ENCODE data around the gene ACP2. TPM values are rescaled to one million over a fixed set of nuclear protein-coding genes. Genes with fewer than 3 reads are reported as not detected.

The ACP2 gene
- total and polyA plus RNA-seq, 10 of the 15 experiments (the other 5 are each of a cell fraction or from before 2014, with no cell fraction given), result 0.98 to 11.7 (median 7.4) TPM

DNA sequence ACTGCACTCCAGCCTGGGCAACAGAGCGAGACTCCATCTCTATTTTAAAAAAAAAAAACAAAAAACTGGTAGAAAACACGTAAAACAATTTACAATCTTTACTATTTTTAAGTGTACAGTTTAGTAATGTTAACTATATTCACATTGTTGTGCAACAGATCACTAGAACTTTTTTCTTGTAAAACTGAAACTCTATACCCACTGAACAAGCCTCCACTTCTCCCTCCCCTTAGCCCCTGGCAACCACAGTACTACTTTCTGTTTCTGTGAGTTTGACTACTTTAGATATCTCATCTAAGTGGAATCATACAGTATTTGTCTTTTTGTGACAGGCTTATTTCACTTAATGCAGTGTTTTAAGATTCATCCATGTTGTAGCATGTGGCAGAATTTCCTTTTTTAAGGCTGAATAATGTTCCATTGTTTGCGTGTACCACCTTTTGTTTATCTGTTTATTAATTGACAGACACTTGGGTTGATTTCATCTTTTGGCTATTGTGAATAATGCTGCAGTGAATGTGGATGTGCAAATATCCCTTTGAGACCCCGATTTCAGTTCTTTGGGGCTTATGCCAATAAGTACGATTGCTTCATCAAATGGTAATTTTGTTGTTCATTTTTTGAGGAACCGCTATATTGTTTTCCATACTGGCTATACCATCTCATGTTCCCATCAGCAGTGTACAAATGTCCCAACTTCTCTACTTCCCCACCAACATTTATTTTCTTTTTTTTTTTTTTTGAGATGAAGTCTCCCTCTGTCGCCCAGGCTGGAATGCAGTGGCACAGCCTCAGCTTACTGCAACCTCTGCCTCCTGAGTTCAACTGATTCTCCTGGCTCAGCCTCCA lies 22.8 kb downstream of the ACP2 start:
- Histone ChIP-seq H3K9ac (ENCODE audit: control insufficient read depth, insufficient read depth, low read length) (no peak overlapping the region), H3K27ac (ENCODE audit: control insufficient read depth, insufficient read depth) (peak overlapping the region; percentile 15; the same call in 1 of the 2 replicates), H3K79me2 (ENCODE audit: control insufficient read depth, insufficient read depth, low read length) (peaks cover 8% of the 10 kb centered on the region), H3K36me3 (ENCODE audit: control insufficient read depth in 2 of 2, insufficient read depth in 2 of 2, low read length in 1 of 2) (peaks cover 1 to 9% of the 10 kb centered on the region in 2 experiments; a peak in 3 of 4 replicates), H3K27me3 (replicated peaks in 1 of 2; ENCODE audit: control insufficient read depth in 2 of 2, insufficient read depth in 2 of 2, low read length in 1 of 2) (no peaks in the 10 kb centered on the region), H4K20me1 (ENCODE audit: control insufficient read depth, insufficient read depth) (no peaks in the 10 kb centered on the region), H2AFZ (ENCODE audit: control insufficient read depth, low read depth, low read length) (no peak overlapping the region), H3K4me2 (ENCODE audit: control insufficient read depth, insufficient read depth) (peak overlapping the region; percentile 56; the same call in 1 of the 2 replicates), H3K4me1 (ENCODE audit: control insufficient read depth, insufficient read depth, low read length) (peaks cover 10% of the 10 kb centered on the region), H3K4me3 (peak overlapping the region; percentile 2; the same call in 1 of the 2 replicates), H3K9me3 (replicated peaks; ENCODE audit: control insufficient read depth, insufficient read depth, low read length) (no peaks in the 10 kb centered on the region)
- intact Hi-C loops (cut with micrococcal nuclease; ENCODE audit: unreplicated experiment) (no loop called here), in situ Hi-C loops (cut with MboI) (no loop called here)
- CTCF ChIA-PET, result interaction anchor here (0.6 to 2.7 kb wide), 5 partner anchors 11 to 33 kb away, joined by 3 to 8 read pairs (median 3); partner anchors contain the start of genes ACP2 and DDB2
- BruUV-seq (replicated peaks), result no TSS peak
- ATAC-seq (peak; percentile 99), FAIRE-seq (peak; percentile 92), DNase-seq (ENCODE audit: low read depth, low spot score) (peak; percentile 48)
- POLR2A ChIA-PET, result interaction anchor here (0.7 kb wide), 1 partner anchor 11 kb away, joined by 5 read pairs; no protein-coding TSS in a partner anchor
- RAD21 ChIA-PET (ENCODE audit: unreplicated experiment), result no interaction called here
- WGBS (ENCODE audit: insufficient coverage, insufficient replicate concordance, low lambda C conversion rate, missing lambda C conversion rate), result 68% methylated on average over 6 of the region's 7 CpGs
- SMC1A ChIA-PET (ENCODE audit: uncharacterized antibody, unreplicated experiment), result interaction anchor here (1.1 kb wide), 1 partner anchor 9 kb away, joined by 3 read pairs; no protein-coding TSS in a partner anchor
- TF ChIP-seq NBN (IDR thresholded peaks at IDR 0.05) (0 out of 2 replicates have a peak, but pooled peaks have one; percentile 42), POLR2AphosphoS5 (IDR thresholded peaks at IDR 0.05; ENCODE audit: low read length) (no peak), GATAD2B (conservative IDR thresholded peaks at IDR 0.05; ENCODE audit: low read depth) (no peak), TCF7 (IDR thresholded peaks at IDR 0.05; ENCODE audit: borderline replicate concordance) (no peak), KAT2A (conservative IDR thresholded peaks at IDR 0.05; ENCODE audit: control insufficient read depth, low read depth, low read length) (no peak), SIX5 (IDR thresholded peaks at IDR 0.05; ENCODE audit: low read depth, low read length, severe bottlenecking) (no peak), HCFC1 (IDR thresholded peaks at IDR 0.05; ENCODE audit: low read length) (no peak), SMC3 (IDR thresholded peaks at IDR 0.05; ENCODE audit: borderline replicate concordance, low read length) (no peak), ATF7 (IDR thresholded peaks at IDR 0.05; ENCODE audit: low read depth) (peak; percentile 11; the same call in 1 of the 2 replicates), STAT3 (IDR thresholded peaks at IDR 0.05; ENCODE audit: low read depth, low read length) (no peak), FOXM1 (IDR thresholded peaks at IDR 0.05; ENCODE audit: low read depth, low read length) (no peak)
- TF ChIP-seq, protein P1, sequence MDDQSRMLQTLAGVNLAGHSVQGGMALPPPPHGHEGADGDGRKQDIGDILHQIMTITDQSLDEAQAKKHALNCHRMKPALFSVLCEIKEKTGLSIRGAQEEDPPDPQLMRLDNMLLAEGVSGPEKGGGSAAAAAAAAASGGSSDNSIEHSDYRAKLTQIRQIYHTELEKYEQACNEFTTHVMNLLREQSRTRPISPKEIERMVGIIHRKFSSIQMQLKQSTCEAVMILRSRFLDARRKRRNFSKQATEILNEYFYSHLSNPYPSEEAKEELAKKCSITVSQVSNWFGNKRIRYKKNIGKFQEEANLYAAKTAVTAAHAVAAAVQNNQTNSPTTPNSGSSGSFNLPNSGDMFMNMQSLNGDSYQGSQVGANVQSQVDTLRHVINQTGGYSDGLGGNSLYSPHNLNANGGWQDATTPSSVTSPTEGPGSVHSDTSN (IDR thresholded peaks at IDR 0.05; ENCODE audit: insufficient replicate concordance, low read depth, low read length), result no peak
- TF ChIP-seq, protein P2, sequence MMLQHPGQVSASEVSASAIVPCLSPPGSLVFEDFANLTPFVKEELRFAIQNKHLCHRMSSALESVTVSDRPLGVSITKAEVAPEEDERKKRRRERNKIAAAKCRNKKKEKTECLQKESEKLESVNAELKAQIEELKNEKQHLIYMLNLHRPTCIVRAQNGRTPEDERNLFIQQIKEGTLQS (IDR thresholded peaks at IDR 0.05; ENCODE audit: borderline replicate concordance, extremely low read depth, low read depth, low read length), result no peak
- TF ChIP-seq, protein P3, sequence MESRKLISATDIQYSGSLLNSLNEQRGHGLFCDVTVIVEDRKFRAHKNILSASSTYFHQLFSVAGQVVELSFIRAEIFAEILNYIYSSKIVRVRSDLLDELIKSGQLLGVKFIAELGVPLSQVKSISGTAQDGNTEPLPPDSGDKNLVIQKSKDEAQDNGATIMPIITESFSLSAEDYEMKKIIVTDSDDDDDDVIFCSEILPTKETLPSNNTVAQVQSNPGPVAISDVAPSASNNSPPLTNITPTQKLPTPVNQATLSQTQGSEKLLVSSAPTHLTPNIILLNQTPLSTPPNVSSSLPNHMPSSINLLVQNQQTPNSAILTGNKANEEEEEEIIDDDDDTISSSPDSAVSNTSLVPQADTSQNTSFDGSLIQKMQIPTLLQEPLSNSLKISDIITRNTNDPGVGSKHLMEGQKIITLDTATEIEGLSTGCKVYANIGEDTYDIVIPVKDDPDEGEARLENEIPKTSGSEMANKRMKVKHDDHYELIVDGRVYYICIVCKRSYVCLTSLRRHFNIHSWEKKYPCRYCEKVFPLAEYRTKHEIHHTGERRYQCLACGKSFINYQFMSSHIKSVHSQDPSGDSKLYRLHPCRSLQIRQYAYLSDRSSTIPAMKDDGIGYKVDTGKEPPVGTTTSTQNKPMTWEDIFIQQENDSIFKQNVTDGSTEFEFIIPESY (IDR thresholded peaks at IDR 0.05), result no peak
- TF ChIP-seq, protein P4, sequence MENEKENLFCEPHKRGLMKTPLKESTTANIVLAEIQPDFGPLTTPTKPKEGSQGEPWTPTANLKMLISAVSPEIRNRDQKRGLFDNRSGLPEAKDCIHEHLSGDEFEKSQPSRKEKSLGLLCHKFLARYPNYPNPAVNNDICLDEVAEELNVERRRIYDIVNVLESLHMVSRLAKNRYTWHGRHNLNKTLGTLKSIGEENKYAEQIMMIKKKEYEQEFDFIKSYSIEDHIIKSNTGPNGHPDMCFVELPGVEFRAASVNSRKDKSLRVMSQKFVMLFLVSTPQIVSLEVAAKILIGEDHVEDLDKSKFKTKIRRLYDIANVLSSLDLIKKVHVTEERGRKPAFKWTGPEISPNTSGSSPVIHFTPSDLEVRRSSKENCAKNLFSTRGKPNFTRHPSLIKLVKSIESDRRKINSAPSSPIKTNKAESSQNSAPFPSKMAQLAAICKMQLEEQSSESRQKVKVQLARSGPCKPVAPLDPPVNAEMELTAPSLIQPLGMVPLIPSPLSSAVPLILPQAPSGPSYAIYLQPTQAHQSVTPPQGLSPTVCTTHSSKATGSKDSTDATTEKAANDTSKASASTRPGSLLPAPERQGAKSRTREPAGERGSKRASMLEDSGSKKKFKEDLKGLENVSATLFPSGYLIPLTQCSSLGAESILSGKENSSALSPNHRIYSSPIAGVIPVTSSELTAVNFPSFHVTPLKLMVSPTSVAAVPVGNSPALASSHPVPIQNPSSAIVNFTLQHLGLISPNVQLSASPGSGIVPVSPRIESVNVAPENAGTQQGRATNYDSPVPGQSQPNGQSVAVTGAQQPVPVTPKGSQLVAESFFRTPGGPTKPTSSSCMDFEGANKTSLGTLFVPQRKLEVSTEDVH (IDR thresholded peaks at IDR 0.05; ENCODE audit: low read depth, partially characterized antibody), result no peak
- TF ChIP-seq, protein P5, sequence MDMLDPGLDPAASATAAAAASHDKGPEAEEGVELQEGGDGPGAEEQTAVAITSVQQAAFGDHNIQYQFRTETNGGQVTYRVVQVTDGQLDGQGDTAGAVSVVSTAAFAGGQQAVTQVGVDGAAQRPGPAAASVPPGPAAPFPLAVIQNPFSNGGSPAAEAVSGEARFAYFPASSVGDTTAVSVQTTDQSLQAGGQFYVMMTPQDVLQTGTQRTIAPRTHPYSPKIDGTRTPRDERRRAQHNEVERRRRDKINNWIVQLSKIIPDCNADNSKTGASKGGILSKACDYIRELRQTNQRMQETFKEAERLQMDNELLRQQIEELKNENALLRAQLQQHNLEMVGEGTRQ (IDR thresholded peaks at IDR 0.05; ENCODE audit: borderline replicate concordance, low read depth, low read length), result no peak

Data from GM12878 (cell line).